Hindlimb muscle (tissue), 1 donor: ENCODE data around the gene TMEM151A. TPM values are rescaled to one million over a fixed set of nuclear protein-coding genes. Genes with fewer than 3 reads are reported as not detected.
"Not testable (repeated sequence)": the region's sequence is repeated elsewhere in the genome, so short reads cannot be mapped to it uniquely, and the experiment has no call there.

Experiments
- DNase-seq: peaks from one replicate; pipeline ENCODE4 v3.0.0-alpha.2; 2013
- polyA plus RNA-seq: library from polyadenylated mRNA; unstranded; fragments of 120-200 nt; gene quantifications from one replicate; pipeline ENCODE4 v1.2.1, GENCODE V29; 2013; ENCODE audit not compliant: insufficient read length

Gene TMEM151A
- not detected for polyA plus RNA-seq

DNA sequence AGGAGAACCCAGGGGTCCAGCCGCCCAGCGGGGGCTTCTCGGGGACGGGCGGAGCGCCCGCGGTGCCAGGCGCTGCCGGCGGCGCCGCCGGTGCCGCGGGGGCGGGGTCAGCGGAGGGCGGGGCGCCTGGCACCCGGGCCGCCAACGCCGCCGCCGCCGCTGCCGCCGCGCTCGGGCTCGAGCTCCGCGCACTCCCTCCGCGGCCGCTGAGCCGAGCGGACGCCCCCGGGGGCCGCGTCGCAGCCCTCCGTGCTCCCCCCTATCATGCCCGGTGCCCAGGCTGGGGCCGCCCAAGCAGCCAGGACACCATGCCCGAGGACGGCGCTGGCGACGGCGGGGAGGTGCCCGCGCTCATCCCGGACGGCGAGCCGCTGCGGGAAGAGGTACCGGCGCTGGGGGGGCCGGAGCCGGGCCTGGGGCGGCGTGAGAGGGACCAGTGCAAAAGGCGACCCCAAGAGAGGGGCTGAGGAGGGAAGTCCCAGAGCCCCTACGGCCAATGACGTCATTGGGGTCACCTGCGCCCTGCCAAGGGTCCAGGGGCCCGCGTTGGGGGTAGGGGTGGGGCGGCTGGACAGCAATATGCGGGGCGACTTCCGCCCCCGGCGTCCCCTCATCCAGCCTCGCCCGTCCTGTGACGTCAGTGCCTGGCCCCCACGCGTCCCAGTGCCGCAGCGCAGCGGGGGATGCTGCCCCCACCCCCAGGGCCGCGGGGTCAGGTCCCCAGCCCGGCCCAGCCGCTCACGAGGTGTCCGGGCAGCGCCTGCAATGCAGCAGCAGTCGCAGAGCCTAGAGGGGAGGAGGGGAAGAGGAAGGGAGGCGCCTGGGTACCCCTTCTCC lies at the start of gene TMEM151A:
TSS of gene TMEM151A (plus strand) at position 189 of the 837 bp plus-strand sequence. CDS start at position 309, 120 bp downstream.
- DNase-seq: no peak

GRCh38 chr11:66242095-66242765 lies 49.5 kb upstream of the TMEM151A start:
- DNase-seq: no peak

DNA sequence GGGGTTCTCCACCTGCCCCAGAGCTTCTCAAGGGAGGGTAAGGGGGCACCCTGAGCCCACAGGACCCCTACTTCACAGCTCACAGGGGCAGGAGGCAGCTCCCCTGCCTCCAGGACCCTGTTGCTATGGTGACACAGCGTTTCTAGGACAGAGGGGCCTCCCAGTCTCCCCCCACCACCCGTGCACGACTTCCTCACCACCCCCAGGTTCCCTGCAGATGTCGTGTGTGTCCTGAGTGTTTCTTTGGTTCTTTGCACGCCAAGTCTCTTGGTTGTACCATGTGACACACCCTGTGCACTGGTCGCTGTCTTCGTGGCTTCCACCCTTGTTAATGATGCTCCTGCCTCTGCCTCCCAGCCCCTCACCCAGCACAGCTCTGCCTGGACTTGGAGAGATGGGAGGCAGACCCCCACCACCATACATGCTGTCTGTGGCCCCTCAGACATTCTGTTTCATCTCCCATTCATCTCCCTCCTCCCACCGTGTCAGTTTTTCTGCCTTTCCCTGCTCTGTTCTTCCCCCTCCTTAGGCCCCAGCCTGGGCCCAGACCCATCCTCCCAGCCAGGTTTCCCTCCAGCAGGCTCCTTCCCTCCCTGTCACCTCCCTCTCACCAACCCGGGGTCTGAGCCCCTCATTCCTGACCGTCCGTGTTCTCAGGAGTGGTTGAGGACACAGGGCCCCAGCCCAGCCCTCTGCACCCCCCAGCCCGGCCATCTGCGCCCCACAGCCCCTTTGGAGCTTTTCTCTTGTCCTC lies 47.7 kb upstream of the TMEM151A start:
- DNase-seq: no peak

- no peak for DNase-seq
These were observed 44.4 kb upstream of the TMEM151A start for GRCh38 chr11:66247295-66247694.

DNA sequence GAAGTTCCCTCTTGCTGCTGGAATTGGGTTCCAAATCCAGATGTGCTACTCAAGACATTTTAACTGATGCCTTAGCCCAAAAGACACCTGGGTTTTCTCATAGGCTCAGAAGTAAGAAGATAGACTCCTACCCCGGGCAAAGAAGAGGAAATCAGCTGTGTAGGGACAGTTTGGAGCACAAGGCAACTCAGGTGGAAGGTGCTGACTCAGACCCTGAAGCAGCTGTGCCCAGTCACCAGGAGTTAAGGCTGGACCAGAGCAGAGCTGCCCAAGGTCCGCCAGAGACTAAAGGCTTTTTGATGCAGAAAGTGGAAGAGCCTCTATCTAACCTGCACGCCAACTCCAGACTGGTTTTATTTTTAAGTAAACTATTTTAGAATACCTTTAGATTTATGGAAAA lies 43.9 kb upstream of the TMEM151A start:
- DNase-seq: no peak

GRCh38 chr11:66248903-66249302 lies 42.8 kb upstream of the TMEM151A start:
- no peak for DNase-seq

DNA sequence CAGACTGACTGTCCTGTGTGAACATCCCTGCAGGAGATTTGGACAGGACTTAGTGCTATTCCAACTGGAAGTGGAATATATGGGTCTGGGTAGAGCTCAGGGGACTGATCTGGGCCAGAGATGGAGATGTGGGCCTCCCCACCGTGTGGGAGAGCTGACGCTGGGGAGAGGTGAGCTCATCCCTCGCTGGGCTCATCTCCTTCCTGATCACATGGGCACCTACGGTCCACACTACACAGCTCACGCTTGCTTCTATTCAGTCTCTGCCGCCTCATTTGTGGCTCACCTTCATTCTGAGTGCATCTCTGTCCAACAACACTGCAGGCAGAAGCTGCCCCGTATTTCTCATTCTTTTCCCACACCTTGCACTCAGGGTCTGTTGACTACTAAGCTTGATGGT lies 39.9 kb upstream of the TMEM151A start:
- no peak for DNase-seq

DNA sequence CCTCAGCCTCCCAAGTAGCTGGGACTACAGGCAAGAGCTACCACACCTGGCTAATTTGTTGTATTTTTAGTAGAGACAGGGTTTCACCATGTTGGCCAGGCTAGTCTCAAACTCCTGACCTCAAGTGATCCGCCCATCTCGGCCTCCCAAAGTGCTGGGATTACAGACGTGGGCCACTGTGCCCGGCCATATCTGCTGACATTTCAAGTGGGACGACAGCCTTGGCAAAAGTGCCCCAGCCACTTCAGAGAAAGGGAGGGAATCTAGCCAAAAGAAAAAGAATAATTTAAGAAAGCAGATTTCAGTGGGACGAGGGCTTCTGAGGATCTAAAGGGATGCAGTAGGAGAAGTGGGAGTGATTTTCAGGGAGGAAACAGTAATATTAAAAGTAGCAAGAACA lies 38.6 kb upstream of the TMEM151A start:
- DNase-seq: not testable (repeated sequence)

- DNase-seq: no peak
These were observed 33.2 kb upstream of the TMEM151A start for GRCh38 chr11:66258473-66258893.

DNA sequence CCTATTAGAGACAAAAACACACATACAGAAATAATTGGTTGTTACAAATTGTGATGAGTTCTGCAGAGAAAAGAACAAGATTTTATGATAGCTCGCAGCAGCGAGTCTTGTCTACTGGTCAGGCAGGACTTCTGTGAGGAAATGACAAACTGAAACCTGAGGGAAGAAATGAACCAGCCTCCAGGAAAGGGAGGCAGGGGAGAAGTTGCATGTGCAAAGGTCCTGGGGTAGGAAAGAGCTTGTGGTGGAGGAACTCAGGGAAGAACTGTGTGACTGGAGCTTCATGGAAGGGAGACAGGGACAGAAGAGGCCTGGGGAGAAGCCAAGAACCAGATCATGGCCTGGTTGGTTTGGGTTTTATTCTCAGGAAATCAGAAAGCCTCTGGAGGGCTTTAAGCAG lies 32.5 kb upstream of the TMEM151A start:
- DNase-seq: no peak

DNA sequence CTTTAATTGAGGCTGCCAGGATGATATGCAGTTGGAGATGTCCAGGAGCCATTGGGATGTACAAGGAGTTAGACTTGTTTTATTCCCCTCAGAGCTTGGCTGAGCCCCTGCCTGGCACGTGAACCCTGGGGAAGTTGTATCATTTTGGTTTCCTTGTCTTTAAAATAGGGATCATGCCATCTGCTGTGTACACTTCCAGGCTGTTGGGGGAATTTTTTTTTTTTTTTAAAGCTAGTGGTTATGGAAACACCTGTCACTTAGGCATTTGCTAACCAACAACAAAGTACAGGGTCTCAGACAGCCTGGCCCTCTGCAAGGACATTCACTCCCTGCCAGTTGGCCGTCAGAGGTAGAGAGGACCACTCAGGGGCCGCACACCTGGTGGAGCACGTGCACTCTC lies 31.7 kb upstream of the TMEM151A start:
- no peak for DNase-seq

DNA sequence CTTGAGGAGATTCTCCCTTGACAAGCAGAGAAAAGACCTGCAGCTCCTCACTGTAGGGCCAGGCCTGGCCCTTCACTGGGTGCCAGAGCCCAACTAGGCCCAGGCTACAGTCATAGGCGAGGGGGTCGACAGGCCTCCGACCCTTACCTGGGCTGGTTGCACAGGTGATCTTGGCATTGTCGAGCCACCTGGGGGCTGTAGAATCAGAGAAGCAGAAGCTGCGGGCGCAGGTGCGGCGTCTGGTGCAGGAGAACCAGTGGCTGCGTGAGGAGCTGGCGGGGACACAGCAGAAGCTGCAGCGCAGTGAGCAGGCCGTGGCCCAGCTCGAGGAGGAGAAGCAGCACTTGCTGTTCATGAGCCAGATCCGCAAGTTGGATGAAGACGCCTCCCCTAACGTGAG lies 30.1 kb upstream of the TMEM151A start:
- DNase-seq: no peak

GRCh38 chr11:66262191-66262590 lies 29.5 kb upstream of the TMEM151A start:
- DNase-seq: no peak

- no peak for DNase-seq
These were observed 29.0 kb upstream of the TMEM151A start for GRCh38 chr11:66262696-66263095.

GRCh38 chr11:66263231-66263630 lies 28.5 kb upstream of the TMEM151A start:
- DNase-seq: no peak

GRCh38 chr11:66263785-66264184 lies 27.9 kb upstream of the TMEM151A start:
- DNase-seq: no peak

DNA sequence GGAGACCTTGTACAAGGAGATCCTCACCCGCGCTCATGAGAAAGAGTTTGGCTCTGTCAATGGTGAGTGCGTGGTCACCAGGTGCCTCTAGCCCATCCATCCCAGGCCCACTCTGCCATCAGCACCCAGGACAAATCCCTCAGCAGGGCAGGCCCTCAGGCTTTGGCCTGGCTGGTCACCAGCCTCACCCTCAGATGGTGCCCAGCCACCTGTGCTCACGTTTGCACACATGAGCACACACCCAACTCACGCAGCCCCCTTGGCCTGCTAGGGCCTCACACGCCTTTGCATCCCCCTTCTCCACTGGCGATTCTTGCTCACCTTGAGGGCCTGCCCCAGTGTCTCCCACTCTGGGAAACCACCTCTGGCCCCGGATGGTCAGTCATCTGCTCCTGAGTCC lies 27.3 kb upstream of the TMEM151A start:
- DNase-seq: no peak

GRCh38 chr11:66264914-66265313 lies 26.8 kb upstream of the TMEM151A start:
- no peak for DNase-seq

DNA sequence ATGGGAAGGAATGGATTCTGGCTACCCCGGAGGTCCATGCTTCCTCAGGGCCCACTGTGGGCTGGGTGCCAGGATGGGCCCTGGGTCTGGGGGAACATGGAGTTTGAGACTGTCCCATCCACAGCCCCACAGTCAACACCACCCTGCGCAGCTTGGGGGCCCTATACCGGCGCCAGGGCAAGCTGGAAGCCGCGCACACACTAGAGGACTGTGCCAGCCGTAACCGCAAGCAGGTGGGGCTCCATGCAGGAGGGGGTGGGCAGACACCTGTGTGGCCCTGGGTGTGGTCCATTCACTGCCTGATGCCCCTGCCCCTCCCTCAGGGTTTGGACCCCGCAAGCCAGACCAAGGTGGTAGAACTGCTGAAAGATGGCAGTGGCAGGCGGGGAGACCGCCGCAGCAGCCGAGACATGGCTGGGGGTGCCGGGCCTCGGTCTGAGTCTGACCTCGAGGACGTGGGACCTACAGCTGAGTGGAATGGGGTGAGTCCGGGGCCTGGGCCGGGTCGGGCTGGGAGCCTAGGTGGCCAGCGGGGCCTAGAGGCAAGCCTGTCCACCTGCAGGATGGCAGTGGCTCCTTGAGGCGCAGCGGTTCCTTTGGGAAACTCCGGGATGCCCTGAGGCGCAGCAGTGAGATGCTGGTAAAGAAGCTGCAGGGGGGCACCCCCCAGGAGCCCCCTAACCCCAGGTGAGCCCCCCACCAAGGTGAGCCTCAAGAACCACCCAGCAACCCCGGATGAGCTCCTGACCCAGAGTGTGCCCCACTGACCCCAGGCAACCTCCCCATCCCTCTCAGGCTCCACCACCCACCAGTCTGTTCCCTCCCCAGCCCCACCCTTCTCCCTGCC lies 25.9 kb upstream of the TMEM151A start:
- DNase-seq: no peak

DNA sequence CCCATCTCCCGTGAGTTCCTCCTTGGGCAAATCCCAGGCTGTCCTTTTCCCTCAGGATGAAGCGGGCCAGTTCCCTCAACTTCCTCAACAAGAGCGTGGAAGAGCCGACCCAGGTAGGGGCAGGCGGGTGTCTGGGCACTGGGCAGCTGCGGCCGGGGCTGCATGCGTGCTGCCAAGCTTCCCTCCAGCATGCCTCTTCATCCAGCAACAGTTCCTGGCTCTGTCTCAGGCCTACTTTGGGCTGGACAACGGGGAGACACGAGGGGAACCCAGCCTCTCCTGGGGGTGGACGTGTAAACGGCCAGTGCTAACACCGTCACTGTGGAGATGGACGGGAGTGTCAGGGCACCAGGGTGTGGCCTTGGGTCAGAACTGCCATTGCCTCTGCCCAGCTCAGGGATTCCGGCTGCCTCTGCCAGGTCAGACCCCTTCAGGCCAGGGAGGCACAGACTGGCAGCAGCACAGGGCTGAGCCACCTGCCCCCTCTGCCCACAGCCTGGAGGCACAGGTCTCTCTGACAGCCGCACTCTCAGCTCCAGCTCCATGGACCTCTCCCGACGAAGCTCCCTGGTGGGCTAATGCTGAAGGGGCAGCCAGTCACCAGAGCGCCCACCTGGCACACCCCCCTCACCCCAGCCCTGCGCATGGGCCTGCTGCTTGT lies 25.2 kb upstream of the TMEM151A start:
- DNase-seq: no peak

GRCh38 chr11:66267039-66267378 lies 24.7 kb upstream of the TMEM151A start:
- DNase-seq: no peak
